IPS-18c (cell line): Measurements from ENCODE around the gene NR2F1-AS1.
"Not testable (repeated sequence)": the region's sequence is repeated elsewhere in the genome, so short reads cannot be mapped to it uniquely, and the experiment has no call there.

Source experiments
- H3K4me3 ChIP-seq: 2 replicates; pipeline ENCODE4 v1.7.0; 2013; ENCODE audit warnings: low read depth, mild to moderate bottlenecking, low read length, moderate library complexity; ENCODE audit not compliant: insufficient read depth
- H3K9me3 ChIP-seq: one replicate; pipeline ENCODE4 v1.6.1; 2013; ENCODE audit warnings: mild to moderate bottlenecking, low read length, moderate library complexity; ENCODE audit not compliant: control insufficient read depth, insufficient read depth

The NR2F1-AS1 gene

GRCh38 chr5:93401634-93402213 lies 179.3 kb downstream of the NR2F1-AS1 start:
- Histone ChIP-seq H3K4me3 (no peak overlapping the region), H3K9me3 (no peaks in the 10 kb centered on the region)

GRCh38 chr5:93399675-93400074 lies 181.3 kb downstream of the NR2F1-AS1 start:
- Histone ChIP-seq H3K4me3 (no peak overlapping the region), H3K9me3 (no peaks in the 10 kb centered on the region)

GRCh38 chr5:93395971-93396379 lies 185.0 kb downstream of the NR2F1-AS1 start:
- Histone ChIP-seq H3K4me3 (no peak overlapping the region), H3K9me3 (no peaks in the 10 kb centered on the region)

- no peak overlapping the region for H3K4me3 ChIP-seq
- no peaks in the 10 kb centered on the region for H3K9me3 ChIP-seq
Measured at GRCh38 chr5:93395010-93395409, 186.0 kb downstream of the NR2F1-AS1 start.

- H3K4me3 ChIP-seq, result no peak overlapping the region
- H3K9me3 ChIP-seq, result no peaks in the 10 kb centered on the region
Measured at GRCh38 chr5:93394301-93394700, 186.7 kb downstream of the NR2F1-AS1 start.

GRCh38 chr5:93391169-93391568 lies 189.8 kb downstream of the NR2F1-AS1 start:
- H3K9me3 ChIP-seq, H3K4me3 ChIP-seq: not testable (repeated sequence)

GRCh38 chr5:93385655-93386054 lies 195.4 kb downstream of the NR2F1-AS1 start:
- Histone ChIP-seq H3K9me3 (no peaks in the 10 kb centered on the region), H3K4me3 (no peak overlapping the region)

GRCh38 chr5:93384995-93385394 lies 196.0 kb downstream of the NR2F1-AS1 start:
- no peaks in the 10 kb centered on the region for H3K9me3 ChIP-seq
- H3K4me3 ChIP-seq, result no peak overlapping the region

GRCh38 chr5:93384026-93384425 lies 197.0 kb downstream of the NR2F1-AS1 start:
- Histone ChIP-seq H3K9me3 (no peaks in the 10 kb centered on the region), H3K4me3 (no peak overlapping the region)

- Histone ChIP-seq H3K4me3 (no peak overlapping the region), H3K9me3 (no peaks in the 10 kb centered on the region)
Measured at GRCh38 chr5:93382188-93382825, 198.7 kb downstream of the NR2F1-AS1 start.

- no peak overlapping the region for H3K4me3 ChIP-seq
- no peaks in the 10 kb centered on the region for H3K9me3 ChIP-seq
Measured at GRCh38 chr5:93381057-93381456, 200.0 kb downstream of the NR2F1-AS1 start.

GRCh38 chr5:93378073-93378472 lies 202.9 kb downstream of the NR2F1-AS1 start:
- Histone ChIP-seq H3K9me3 (no peaks in the 10 kb centered on the region), H3K4me3 (no peak overlapping the region)

- H3K9me3 ChIP-seq, result no peaks in the 10 kb centered on the region
- H3K4me3 ChIP-seq, result no peak overlapping the region
Measured at GRCh38 chr5:93371893-93372292, 209.1 kb downstream of the NR2F1-AS1 start.

- no peaks in the 10 kb centered on the region for H3K9me3 ChIP-seq
- no peak overlapping the region for H3K4me3 ChIP-seq
Measured at GRCh38 chr5:93364378-93364777, 216.6 kb downstream of the NR2F1-AS1 start.

GRCh38 chr5:93360436-93361088 lies 220.5 kb downstream of the NR2F1-AS1 start:
- Histone ChIP-seq H3K9me3 (no peaks in the 10 kb centered on the region), H3K4me3 (no peak overlapping the region)

- no peak overlapping the region for H3K4me3 ChIP-seq
- H3K9me3 ChIP-seq, result no peaks in the 10 kb centered on the region
Measured at GRCh38 chr5:93359960-93360305, 221.1 kb downstream of the NR2F1-AS1 start.
